IMR-90 (cell line): ENCODE measurements around the gene ELFN1. TPM values are rescaled to one million over a fixed set of nuclear protein-coding genes. Genes with fewer than 3 reads are reported as not detected.

ENCODE experiments used
- ATAC-seq: fragments of 200-7000 bp; cut with Tn5 transposase; 2 replicates; pipeline ENCODE4 v1.9.1; 2020; ENCODE audit warnings: low read depth, mild to moderate bottlenecking, moderate library complexity
- BruUV-seq: library from RNA; stranded (reverse); fragments of 400-500 nt; replicated peaks from 2 replicates; lab custom pipeline; 2021; lab: Mats Ljungman, UMichigan
- CTCF ChIA-PET: fragments of 300-600 bp; formaldehyde crosslinking; extraction: SDS; loops from one replicate; lab custom pipeline; 2021; ENCODE audit warnings: antibody characterized with exemption; lab: Yijun Ruan, JAX
- POLR2A ChIA-PET: fragments of 300-600 bp; sonication (Branson Sonifier 250); formaldehyde crosslinking; loops from one replicate; lab custom pipeline; 2022; ENCODE audit warnings: antibody characterized with exemption; ENCODE audit not compliant: unreplicated experiment; lab: Charles Lee
- DNase-seq: peaks from one replicate; pipeline ENCODE4 v3.0.0; 2013
- H2AFZ ChIP-seq: replicated peaks from 2 replicates; pipeline ENCODE3; 2013; ENCODE audit warnings: low read length, mild to moderate bottlenecking; ENCODE audit not compliant: poor library complexity
- H2AK5ac ChIP-seq: 2 replicates; pipeline ENCODE4 v1.6.1; 2013; ENCODE audit warnings: low read depth, low read length, inconsistent platforms
- H2AK9ac ChIP-seq: replicated peaks from 2 replicates; pipeline ENCODE3; 2013; ENCODE audit warnings: mild to moderate bottlenecking, low read depth, low read length, moderate library complexity; ENCODE audit not compliant: poor library complexity
- H2BK120ac ChIP-seq: 2 replicates; pipeline ENCODE4 v1.6.1; 2013; ENCODE audit warnings: low read depth, low read length, inconsistent platforms
- H2BK15ac ChIP-seq: 3 replicates; pipeline ENCODE4 v1.6.1; 2013; ENCODE audit warnings: low read depth, low read length, inconsistent platforms
- H2BK20ac ChIP-seq: 2 replicates; pipeline ENCODE4 v1.6.1; 2013; ENCODE audit warnings: low read depth, mild to moderate bottlenecking, inconsistent platforms, low read length, moderate library complexity
- H2BK5ac ChIP-seq: 2 replicates; pipeline ENCODE4 v1.6.1; 2013; ENCODE audit warnings: mild to moderate bottlenecking, low read depth, low read length, inconsistent platforms; ENCODE audit not compliant: poor library complexity, severe bottlenecking
- H3K14ac ChIP-seq: replicated peaks from 2 replicates; pipeline ENCODE4 v1.6.1; 2013; ENCODE audit warnings: low read depth, low read length, inconsistent platforms
- H3K18ac ChIP-seq: 2 replicates; pipeline ENCODE4 v1.6.1; 2013; ENCODE audit warnings: low read depth, low read length, control low read depth
- H3K23ac ChIP-seq: 2 replicates; pipeline ENCODE4 v1.6.1; 2013; ENCODE audit warnings: low read depth, low read length, inconsistent platforms
- H3K27ac ChIP-seq: 2 replicates; pipeline ENCODE4 v1.5.1; 2013; ENCODE audit warnings: mild to moderate bottlenecking, control low read depth, low read length; ENCODE audit not compliant: insufficient read depth
- H3K27me3 ChIP-seq: 2 replicates; pipeline ENCODE4 v1.6.1; 2013; ENCODE audit warnings: low read length; ENCODE audit not compliant: control insufficient read depth, insufficient read depth
- H3K36me3 ChIP-seq: 2 replicates; pipeline ENCODE4 v1.6.1; 2013; ENCODE audit warnings: low read length, mixed read lengths; ENCODE audit not compliant: control insufficient read depth, insufficient read depth
- H3K4ac ChIP-seq: 2 replicates; pipeline ENCODE4 v1.6.1; 2013; ENCODE audit warnings: low read depth, low read length, inconsistent platforms
- H3K4me1 ChIP-seq: 2 replicates; pipeline ENCODE4 v1.6.1; 2013; ENCODE audit warnings: low read length, mixed read lengths; ENCODE audit not compliant: control insufficient read depth, insufficient read depth
- H3K4me2 ChIP-seq: 2 replicates; pipeline ENCODE4 v1.6.1; 2013; ENCODE audit warnings: low read depth, mild to moderate bottlenecking, control low read depth, low read length, moderate library complexity
- H3K4me3 ChIP-seq: 2 replicates; pipeline ENCODE4 v1.5.1; 2013; ENCODE audit warnings: low read depth, mild to moderate bottlenecking, control low read depth, low read length, moderate library complexity; ENCODE audit not compliant: insufficient read depth
- H3K56ac ChIP-seq: 2 replicates; pipeline ENCODE4 v1.6.1; 2013; ENCODE audit warnings: low read length, inconsistent platforms; ENCODE audit not compliant: insufficient read depth; ENCODE audit errors: extremely low read depth
- H3K79me1 ChIP-seq, 2 experiments: 2 replicates each; pipeline ENCODE4 v1.6.1; 2013; ENCODE audit warnings: low read length in 2 of 2, inconsistent platforms in 1 of 2, low read depth in 1 of 2
- H3K9ac ChIP-seq: 2 replicates; pipeline ENCODE4 v1.6.1; 2013; ENCODE audit warnings: low read depth, low read length, control low read depth
- H3K9me1 ChIP-seq: 2 replicates; pipeline ENCODE4 v1.6.1; 2013; ENCODE audit warnings: low read length, inconsistent platforms; ENCODE audit not compliant: insufficient read depth
- H3K9me3 ChIP-seq: 2 replicates; pipeline ENCODE4 v1.6.1; 2013; ENCODE audit warnings: low read length; ENCODE audit not compliant: control insufficient read depth, insufficient read depth
- H4K20me1 ChIP-seq: 2 replicates; pipeline ENCODE4 v1.6.1; 2013; ENCODE audit warnings: low read length, inconsistent platforms; ENCODE audit not compliant: insufficient read depth
- H4K5ac ChIP-seq: 2 replicates; pipeline ENCODE4 v1.6.1; 2013; ENCODE audit warnings: mild to moderate bottlenecking, low read depth, low read length, control low read depth
- H4K8ac ChIP-seq, 2 experiments: 2 replicates each; pipeline ENCODE4 v1.6.1; 2013; ENCODE audit warnings: low read depth in 2 of 2, low read length in 2 of 2, control low read depth in 1 of 2, inconsistent platforms in 1 of 2
- H4K91ac ChIP-seq: 2 replicates; pipeline ENCODE4 v1.6.1; 2013; ENCODE audit warnings: low read depth, low read length, inconsistent platforms; ENCODE audit not compliant: insufficient read depth
- BHLHE40 ChIP-seq: fragments of 150-350 bp; IDR thresholded peaks from 2 replicates; pipeline ENCODE4 v1.6.1; 2016; ENCODE audit warnings: mild to moderate bottlenecking, low read depth, low read length
- CEBPB ChIP-seq: IDR thresholded peaks from 2 replicates; pipeline ENCODE4 v1.6.1; 2012; ENCODE audit warnings: low read depth, low read length, improper control_type of control experiment
- CTCF ChIP-seq: conservative IDR thresholded peaks from 2 replicates; pipeline ENCODE4 v1.5.1; 2012; ENCODE audit warnings: mild to moderate bottlenecking, low read depth, low read length, improper control_type of control experiment
- ELK1 ChIP-seq: fragments of 150-350 bp; IDR thresholded peaks from 2 replicates; pipeline ENCODE4 v1.6.1; 2016; ENCODE audit warnings: low read depth, mild to moderate bottlenecking, low read length, moderate library complexity, borderline replicate concordance
- MAFK ChIP-seq: IDR thresholded peaks from 2 replicates; pipeline ENCODE4 v1.6.1; 2012; ENCODE audit warnings: low read depth, low read length, improper control_type of control experiment
- MXI1 ChIP-seq: IDR thresholded peaks from 2 replicates; pipeline ENCODE4 v1.6.1; 2012; ENCODE audit warnings: low read depth, mild to moderate bottlenecking, low read length, moderate library complexity, borderline replicate concordance
- NFE2L2 ChIP-seq: fragments of 150-350 bp; IDR thresholded peaks from 2 replicates; pipeline ENCODE4 v1.6.1; 2016; ENCODE audit warnings: low read depth, mild to moderate bottlenecking, low read length
- POLR2A ChIP-seq: IDR thresholded peaks from 2 replicates; pipeline ENCODE4 v1.6.1; 2012; ENCODE audit warnings: mild to moderate bottlenecking, low read depth, low read length
- RAD21 ChIP-seq: IDR thresholded peaks from 2 replicates; pipeline ENCODE4 v1.6.1; 2012; ENCODE audit warnings: low read length, improper control_type of control experiment
- RCOR1 ChIP-seq: IDR thresholded peaks from 2 replicates; pipeline ENCODE4 v1.6.1; 2012; ENCODE audit warnings: mild to moderate bottlenecking, low read length, improper control_type of control experiment; ENCODE audit not compliant: insufficient replicate concordance
- RFX5 ChIP-seq: IDR thresholded peaks from 2 replicates; pipeline ENCODE4 v1.8.0; 2012; ENCODE audit warnings: low read depth, mild to moderate bottlenecking, low read length, moderate library complexity
- SMC3 ChIP-seq: fragments of 150-350 bp; IDR thresholded peaks from 2 replicates; pipeline ENCODE4 v1.6.1; 2016; ENCODE audit warnings: low read depth, mild to moderate bottlenecking, antibody characterized with exemption, low read length, moderate library complexity
- USF2 ChIP-seq: fragments of 150-350 bp; IDR thresholded peaks from 2 replicates; pipeline ENCODE4 v1.6.1; 2017; ENCODE audit warnings: mild to moderate bottlenecking, antibody characterized with exemption, low read length, low read depth
- WGBS, 2 experiments: methylation state at CpG; one replicate each; pipeline versions ENCODE4 v1.1.5 to v1.1.7; 2013; ENCODE audit warnings: missing lambda C conversion rate in 2 of 2; ENCODE audit not compliant: insufficient read length in 1 of 2; ENCODE audit errors: extremely low coverage in 2 of 2; 5-methylcytosine and 5-hydroxymethylcytosine counted together
- dilution Hi-C: fragments of 300-500 bp; cut with HindIII; formaldehyde crosslinking; loops from one replicate; pipeline ENCODE4 v1.14.3; 2018; ENCODE audit warnings: low sequenced_read_pairs; ENCODE audit not compliant: unreplicated experiment
- in situ Hi-C: fragments of 300-500 bp; cut with MboI; formaldehyde crosslinking; loops from 3 replicates; pipeline ENCODE4 v1.14.3; 2019; ENCODE audit warnings: low sequenced_read_pairs, inconsistent platforms, mixed read lengths
- intact Hi-C: fragments of 100-400 bp; cut with micrococcal nuclease; formaldehyde crosslinking; loops from 2 replicates; pipeline ENCODE4 v1.10.0; 2022
- polyA plus RNA-seq, 3 experiments: library from polyadenylated mRNA; depleted of rRNA; stranded (reverse); fragments of >200 nt; gene quantifications; 2 replicates each; pipeline ENCODE4 v1.2.3, GENCODE V29; 2012; ENCODE audit warnings: low replicate concordance in 1 of 3
- total RNA-seq: library from RNA; depleted of rRNA; stranded (reverse); fragments of >200 nt; gene quantifications from 2 replicates; pipeline ENCODE4 v1.2.3, GENCODE V29; 2012

The ELFN1 gene
- total and polyA plus RNA-seq, 2 of the 4 experiments (the other 2 are of a cell fraction), result 1.6 to 5.2 TPM

DNA sequence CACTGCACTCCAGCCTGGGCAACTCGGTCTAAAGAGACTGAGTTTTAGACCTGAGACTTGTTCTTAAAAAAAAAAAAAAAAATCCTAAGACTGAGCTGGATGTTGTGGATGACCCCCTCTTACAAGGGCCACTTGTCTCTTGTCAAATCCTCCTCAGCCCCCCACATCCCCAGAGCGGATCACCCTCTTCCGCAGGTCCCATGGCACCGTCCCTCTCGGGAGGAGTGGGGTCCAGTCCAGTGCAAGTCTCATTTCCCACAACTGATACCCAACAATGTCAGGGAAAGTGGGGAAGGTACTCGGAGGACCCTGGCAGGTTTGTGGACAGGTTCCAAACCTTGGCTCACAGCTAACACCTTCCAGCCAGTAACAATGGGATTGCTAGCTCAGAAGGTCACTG lies 100.3 kb downstream of the ELFN1 start:
- Histone ChIP-seq H4K8ac (no peak overlapping the region), H3K4ac (no peak overlapping the region), H2AFZ (no peak overlapping the region), H3K4me1 (no peaks in the 10 kb centered on the region), H2BK15ac (no peak overlapping the region), H2BK20ac (no peak overlapping the region), H3K9ac (no peak overlapping the region), H3K56ac (no peak overlapping the region), H4K20me1 (no peaks in the 10 kb centered on the region), H2BK5ac (no peak overlapping the region), H3K14ac (no peak overlapping the region), H3K79me1 (no peaks in the 10 kb centered on the region), H4K5ac (no peak overlapping the region), H3K27ac (no peak overlapping the region), H3K18ac (no peak overlapping the region), H4K91ac (no peak overlapping the region), H2AK5ac (no peak overlapping the region), H3K9me1 (no peaks in the 10 kb centered on the region), H3K4me2 (no peak overlapping the region), H3K23ac (no peak overlapping the region), H3K4me3 (no peak overlapping the region), H3K36me3 (no peaks in the 10 kb centered on the region), H2BK120ac (no peak overlapping the region), H3K27me3 (no peaks in the 10 kb centered on the region), H2AK9ac (no peak overlapping the region), H3K9me3 (peaks cover 2% of the 10 kb centered on the region)
- no TSS peak for BruUV-seq
- dilution Hi-C loops, result no loop called here
- no peak for TF ChIP-seq USF2
- no peak for TF ChIP-seq CTCF
- TF ChIP-seq ELK1, result no peak
- no peak for TF ChIP-seq CEBPB
- no peak for TF ChIP-seq RAD21
- TF ChIP-seq MXI1, result no peak
- no peak for TF ChIP-seq NFE2L2
- no peak for TF ChIP-seq RFX5
- TF ChIP-seq BHLHE40, result no peak
- no peak for TF ChIP-seq SMC3
- no peak for TF ChIP-seq POLR2A
- no peak for TF ChIP-seq RCOR1
- no peak for TF ChIP-seq MAFK
- ATAC-seq (no peak), DNase-seq (no peak)
- WGBS, 2 experiments, result no CpG with 5 or more reads among the region's 6 CpGs
- in situ Hi-C loops, result no loop called here
- POLR2A ChIA-PET, result no interaction called here
- intact Hi-C loops, result no loop called here
- CTCF ChIA-PET, result no interaction called here
